Stimulated activated naive CD8-positive, alpha-beta T cell treated with anti-CD3 and anti-CD28 coated beads, Interleukin-15, Interleukin-2, amounts not matched to agents 100 ng/mL and 50 ng/mL, for 24 hours (primary cell): Measurements from ENCODE around the gene CASP7.
"Not testable (repeated sequence)": the region's sequence is repeated elsewhere in the genome, so short reads cannot be mapped to it uniquely, and the experiment has no call there.

Experiments
- H3K27ac Mint-ChIP-seq: one replicate; pipeline ENCODE4 v1.8.0; 2021; ENCODE audit warnings: mild to moderate bottlenecking, mixed read lengths
- H3K27me3 Mint-ChIP-seq: one replicate; pipeline ENCODE4 v1.8.0; 2021; ENCODE audit warnings: mixed read lengths
- H3K36me3 Mint-ChIP-seq: one replicate; pipeline ENCODE4 v1.8.0; 2021; ENCODE audit warnings: low read depth, mixed read lengths
- H3K4me1 Mint-ChIP-seq: one replicate; pipeline ENCODE4 v1.8.0; 2021; ENCODE audit warnings: low read depth, mixed read lengths
- H3K4me3 Mint-ChIP-seq: one replicate; pipeline ENCODE4 v1.8.0; 2021; ENCODE audit warnings: mild to moderate bottlenecking, mixed read lengths
- H3K9me3 Mint-ChIP-seq: one replicate; pipeline ENCODE4 v1.8.0; 2021; ENCODE audit warnings: mixed read lengths

The CASP7 gene

DNA sequence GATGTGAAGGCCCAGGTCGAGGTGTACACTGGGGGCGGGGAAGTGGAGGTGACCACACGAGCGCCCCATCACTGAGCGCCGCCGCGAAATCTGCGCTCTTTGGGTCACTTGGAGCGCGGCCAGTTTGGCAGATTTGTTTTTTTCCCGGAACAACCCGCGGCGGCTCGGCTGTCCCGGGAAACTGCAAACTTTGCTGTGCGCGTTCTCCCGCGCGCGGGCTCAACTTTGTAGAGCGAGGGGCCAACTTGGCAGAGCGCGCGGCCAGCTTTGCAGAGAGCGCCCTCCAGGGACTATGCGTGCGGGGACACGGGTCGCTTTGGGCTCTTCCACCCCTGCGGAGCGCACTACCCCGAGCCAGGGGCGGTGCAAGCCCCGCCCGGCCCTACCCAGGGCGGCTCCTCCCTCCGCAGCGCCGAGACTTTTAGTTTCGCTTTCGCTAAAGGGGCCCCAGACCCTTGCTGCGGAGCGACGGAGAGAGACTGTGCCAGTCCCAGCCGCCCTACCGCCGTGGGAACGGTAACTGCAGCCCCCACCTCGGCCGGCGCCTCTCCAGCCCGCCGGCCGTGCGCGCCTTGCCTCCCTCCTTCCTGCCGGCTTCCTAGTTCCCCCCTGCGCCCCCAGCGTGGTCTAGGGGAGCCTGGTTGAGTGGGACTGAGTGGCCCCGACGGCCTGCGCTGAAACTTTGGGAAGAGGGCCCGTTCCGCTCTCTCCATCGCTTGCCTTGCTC is at the start of gene CASP7:
TSS of gene CASP7 (plus strand) at position 450 of the 727 bp plus-strand sequence. CDS start 17,582 bp downstream, outside the sequence.
- H3K4me1 Mint-ChIP-seq, result peaks cover 49% of the 10 kb centered on the region
- H3K27ac Mint-ChIP-seq, result peak within 1 kb of the TSS; percentile 95
- H3K36me3 Mint-ChIP-seq, result peaks cover 25% of the 10 kb centered on the region
- H3K4me3 Mint-ChIP-seq, result peak within 1 kb of the TSS; percentile 97
- H3K9me3 Mint-ChIP-seq, result peaks cover 13% of the 10 kb centered on the region
- H3K27me3 Mint-ChIP-seq, result no peaks in the 10 kb centered on the region

DNA sequence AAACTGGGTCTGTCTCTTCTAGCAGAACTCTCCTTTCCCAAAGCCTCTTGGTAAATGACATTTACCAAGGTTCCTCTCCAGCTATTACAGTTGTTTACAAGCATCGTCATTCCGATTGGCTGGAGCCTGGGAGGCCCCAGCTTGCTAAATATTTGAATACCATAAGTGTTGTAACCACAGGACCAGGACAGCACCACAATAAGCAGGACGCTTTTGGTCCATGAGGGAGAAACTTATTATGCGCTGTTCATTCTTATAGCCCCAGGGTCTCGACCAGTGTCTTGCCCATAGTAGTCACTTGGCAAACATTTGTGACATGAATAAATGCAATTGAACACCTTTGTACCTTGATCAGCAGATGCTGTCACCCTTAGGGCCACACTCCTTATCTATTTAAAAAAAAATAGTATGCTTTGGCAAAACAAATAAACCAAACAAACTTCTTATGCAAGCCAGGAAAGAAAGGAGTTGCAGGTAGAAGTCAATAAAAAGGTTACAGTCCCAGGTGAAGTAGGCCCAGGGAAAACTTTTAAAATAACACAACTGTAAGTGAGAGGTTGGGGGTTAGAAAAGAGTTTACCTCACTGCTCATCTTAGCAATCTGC is 48.7 kb upstream of the CASP7 start:
- no peaks in the 10 kb centered on the region for H3K36me3 Mint-ChIP-seq
- no peak overlapping the region for H3K27ac Mint-ChIP-seq
- H3K4me3 Mint-ChIP-seq, result no peak overlapping the region
- no peaks in the 10 kb centered on the region for H3K4me1 Mint-ChIP-seq
- peaks cover 15% of the 10 kb centered on the region for H3K27me3 Mint-ChIP-seq
- H3K9me3 Mint-ChIP-seq, result no peaks in the 10 kb centered on the region

DNA sequence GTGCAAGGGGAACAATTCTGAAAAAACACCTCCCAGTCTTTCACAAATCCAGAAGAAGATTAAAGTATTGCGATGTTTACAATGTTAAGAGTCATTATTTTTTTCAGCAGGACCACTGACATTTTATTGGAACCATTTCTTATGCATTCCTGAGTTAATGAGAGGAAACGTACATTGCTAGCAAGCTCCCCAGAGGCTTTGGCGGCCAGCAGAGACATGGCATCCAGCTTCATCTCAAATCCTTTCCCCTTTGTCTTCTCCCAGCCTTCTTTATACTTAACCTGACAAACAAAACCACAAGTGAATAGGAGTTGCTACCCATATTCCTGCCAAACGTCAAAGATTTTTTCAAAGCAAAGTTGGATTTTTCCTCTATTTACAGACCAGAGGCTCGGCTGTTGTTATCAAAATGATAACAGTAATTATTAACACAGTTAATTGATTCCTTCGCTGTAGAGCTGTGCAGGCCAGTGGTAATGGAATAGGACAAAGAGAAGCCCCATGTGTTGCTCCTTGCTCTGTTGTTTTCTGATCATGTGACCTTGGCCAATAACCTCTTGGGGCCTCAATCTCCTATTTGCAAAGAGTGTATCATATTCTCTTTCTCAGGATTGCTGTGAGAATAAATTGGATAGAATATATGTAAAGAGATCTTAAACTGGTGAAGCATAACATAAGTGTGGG is 47.9 kb upstream of the CASP7 start:
- H3K36me3 Mint-ChIP-seq, result no peaks in the 10 kb centered on the region
- no peak overlapping the region for H3K27ac Mint-ChIP-seq
- H3K9me3 Mint-ChIP-seq, result no peaks in the 10 kb centered on the region
- no peak overlapping the region for H3K4me3 Mint-ChIP-seq
- H3K27me3 Mint-ChIP-seq, result peaks cover 16% of the 10 kb centered on the region
- H3K4me1 Mint-ChIP-seq, result no peaks in the 10 kb centered on the region

DNA sequence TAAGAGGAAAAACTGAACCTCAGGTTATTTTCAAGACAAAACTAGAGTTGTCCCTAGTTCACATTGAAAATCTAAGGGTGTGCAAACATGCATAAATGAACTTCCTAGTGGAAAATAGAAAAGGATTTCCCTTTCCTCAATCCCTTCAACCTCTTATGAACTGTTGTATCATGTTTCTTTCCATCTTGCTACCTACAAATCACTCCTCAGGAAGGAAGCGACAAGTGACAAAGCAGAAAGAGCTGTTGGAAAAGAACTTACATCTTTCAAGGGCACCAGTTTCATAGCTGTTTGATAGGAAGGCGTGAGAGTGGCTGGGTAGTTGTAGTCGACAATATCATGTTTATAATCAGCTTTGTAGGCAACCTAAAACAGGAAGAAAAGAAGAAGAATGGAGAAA is 39.7 kb upstream of the CASP7 start:
- no peaks in the 10 kb centered on the region for H3K9me3 Mint-ChIP-seq
- H3K36me3 Mint-ChIP-seq, result no peaks in the 10 kb centered on the region
- peaks cover 53% of the 10 kb centered on the region for H3K27me3 Mint-ChIP-seq
- no peak overlapping the region for H3K4me3 Mint-ChIP-seq
- H3K4me1 Mint-ChIP-seq, result peaks cover 10% of the 10 kb centered on the region
- no peak overlapping the region for H3K27ac Mint-ChIP-seq

DNA sequence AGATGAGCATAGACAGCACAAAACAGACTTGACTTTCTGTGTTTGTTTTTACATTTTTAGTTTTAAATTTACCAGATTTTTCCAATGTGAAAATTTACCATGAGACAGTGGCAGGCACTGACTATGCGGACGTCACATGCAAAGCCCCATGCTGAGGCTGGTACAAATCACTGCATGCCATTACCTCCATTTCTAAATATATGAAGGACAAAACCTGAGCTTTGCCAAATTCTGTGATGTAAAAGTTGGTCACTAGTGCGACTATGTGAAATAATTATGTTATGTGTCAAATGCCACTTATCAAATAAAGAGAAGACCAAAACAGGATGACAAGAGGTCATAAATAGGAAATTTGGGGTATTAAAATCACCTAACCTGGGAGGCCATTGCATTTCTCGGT is 38.0 kb upstream of the CASP7 start:
- H3K27me3 Mint-ChIP-seq, result peaks cover 56% of the 10 kb centered on the region
- H3K36me3 Mint-ChIP-seq, result no peaks in the 10 kb centered on the region
- peaks cover 13% of the 10 kb centered on the region for H3K4me1 Mint-ChIP-seq
- H3K9me3 Mint-ChIP-seq, result no peaks in the 10 kb centered on the region
- H3K4me3 Mint-ChIP-seq, result no peak overlapping the region
- no peak overlapping the region for H3K27ac Mint-ChIP-seq

DNA sequence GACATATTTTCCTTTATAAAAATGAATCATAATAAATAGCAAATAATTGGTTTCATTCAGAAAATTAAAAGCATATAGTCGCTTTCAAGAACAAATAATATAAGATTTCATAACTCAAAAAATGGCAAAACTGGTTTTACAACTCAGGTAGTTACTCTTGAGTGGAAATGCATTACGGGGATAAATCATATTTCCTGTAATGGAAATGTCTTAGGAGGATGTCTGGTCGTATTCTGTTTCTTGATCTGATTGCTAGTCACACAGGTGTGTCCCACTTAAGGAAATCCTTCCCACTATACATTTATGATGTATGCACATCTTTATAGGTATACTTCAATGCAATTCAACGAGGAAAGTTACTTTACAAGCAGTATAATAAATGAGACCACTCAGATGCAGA is 36.5 kb upstream of the CASP7 start:
- Mint-ChIP-seq H3K9me3 (no peaks in the 10 kb centered on the region), H3K4me1 (peaks cover 13% of the 10 kb centered on the region), H3K36me3 (no peaks in the 10 kb centered on the region), H3K4me3 (no peak overlapping the region), H3K27me3 (peaks cover 54% of the 10 kb centered on the region), H3K27ac (no peak overlapping the region)

DNA sequence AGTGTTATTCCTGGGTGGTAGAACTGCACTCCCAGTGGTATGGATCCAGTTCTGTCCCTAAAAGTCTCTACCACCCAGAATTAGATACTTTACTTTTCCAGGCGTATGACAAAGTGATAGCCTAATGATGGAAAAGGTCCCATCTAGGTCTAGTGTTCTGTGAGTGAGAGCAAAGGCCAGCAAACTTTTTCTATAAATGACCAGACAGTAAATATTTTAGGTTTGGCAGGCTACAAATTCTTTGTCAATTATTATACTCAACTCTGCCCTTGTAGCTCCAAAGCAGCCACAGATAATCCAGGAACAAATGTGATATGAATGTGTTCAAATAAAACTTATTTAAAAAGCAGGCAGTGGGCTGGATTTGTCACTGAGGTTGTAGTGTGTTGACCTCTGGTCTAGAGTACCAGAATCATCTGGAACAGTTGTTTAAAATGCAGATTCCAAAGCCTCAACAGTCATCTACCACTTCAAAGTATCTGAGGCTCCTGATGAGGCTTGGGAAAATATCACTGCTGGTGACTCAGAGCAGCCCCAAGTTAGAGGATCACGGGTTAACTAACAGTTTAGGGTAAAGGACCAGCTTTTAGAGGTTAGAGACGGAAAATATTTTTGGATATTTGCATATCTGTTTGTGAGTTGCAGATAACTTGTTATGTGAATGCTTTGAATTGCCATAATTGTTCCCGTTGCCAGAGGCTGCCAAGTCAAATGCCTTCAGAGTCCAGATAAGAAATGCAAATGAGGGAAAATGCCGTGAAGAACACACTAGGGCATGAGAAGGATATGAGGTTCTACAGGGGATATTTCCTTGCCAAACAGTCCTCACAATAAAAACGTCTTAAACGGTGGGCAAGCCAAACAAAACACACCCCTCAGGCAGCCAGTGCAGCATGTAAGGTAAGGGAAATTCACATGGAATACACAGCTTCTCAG is 35.3 kb upstream of the CASP7 start:
- Mint-ChIP-seq H3K9me3 (no peaks in the 10 kb centered on the region), H3K27ac (peak overlapping the region; percentile 50), H3K27me3 (peaks cover 53% of the 10 kb centered on the region), H3K4me3 (no peak overlapping the region), H3K4me1 (peaks cover 13% of the 10 kb centered on the region), H3K36me3 (no peaks in the 10 kb centered on the region)

DNA sequence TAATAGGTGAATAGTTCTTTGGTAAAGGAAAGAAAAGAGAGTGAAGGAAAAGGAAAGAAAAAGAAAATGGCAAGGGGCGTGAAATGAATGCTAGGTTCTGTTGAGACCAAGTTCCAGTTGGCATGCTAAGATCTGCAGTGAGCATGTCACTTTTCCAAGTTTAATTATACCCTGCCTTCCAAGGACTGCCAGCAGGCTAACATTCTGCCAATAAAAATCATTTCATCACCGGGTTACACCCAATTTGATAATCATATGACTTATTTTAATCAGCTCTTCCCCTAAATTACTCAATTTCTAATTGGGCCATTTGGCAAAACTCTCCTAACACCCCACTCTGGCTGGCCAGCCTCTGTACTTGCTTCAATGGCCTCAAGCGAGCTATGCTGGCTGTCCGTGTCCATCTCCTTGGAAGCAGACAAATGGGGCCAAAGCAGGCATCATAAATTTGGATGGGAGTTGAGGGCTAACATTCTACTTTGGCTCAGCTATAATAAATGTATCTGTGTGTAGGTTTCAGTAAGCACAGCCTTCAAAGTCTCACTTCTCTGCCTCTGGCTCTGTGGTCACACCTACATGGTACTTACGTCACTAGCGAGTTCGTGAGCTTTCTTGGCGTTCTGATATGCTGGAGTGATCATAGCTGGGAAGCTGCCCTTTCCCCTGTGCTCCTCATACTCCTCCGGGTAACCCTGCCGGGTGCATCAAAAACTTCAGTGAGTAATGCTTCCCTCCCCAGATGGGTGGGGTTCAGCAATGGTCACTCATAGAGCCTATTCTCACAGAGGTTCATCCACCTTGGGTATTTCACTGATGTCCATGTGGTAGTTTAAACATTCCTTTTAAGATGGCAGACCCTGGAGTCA is 33.1 kb upstream of the CASP7 start:
- Mint-ChIP-seq H3K9me3 (no peaks in the 10 kb centered on the region), H3K4me1 (peaks cover 13% of the 10 kb centered on the region), H3K4me3 (no peak overlapping the region), H3K27ac (no peak overlapping the region), H3K27me3 (peaks cover 35% of the 10 kb centered on the region), H3K36me3 (no peaks in the 10 kb centered on the region)

DNA sequence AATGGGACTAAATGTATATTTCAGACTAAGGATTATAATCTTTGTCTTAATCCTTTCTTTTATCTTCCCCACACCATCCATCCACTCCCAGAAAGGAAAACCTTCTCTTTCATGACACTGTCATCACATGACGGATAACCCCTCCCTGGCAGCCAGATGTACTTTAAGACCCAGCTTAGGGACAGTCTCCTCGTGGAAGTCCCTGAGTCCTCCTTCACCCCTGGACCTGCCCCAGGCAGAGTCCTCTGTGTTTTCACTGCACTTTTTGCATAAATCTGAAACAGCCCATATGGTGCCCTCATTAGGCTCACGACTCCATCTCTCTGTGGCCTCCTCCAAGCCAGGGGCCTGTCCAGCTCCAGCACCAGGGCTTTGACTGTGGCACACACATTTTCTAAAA is 31.9 kb upstream of the CASP7 start:
- peaks cover 13% of the 10 kb centered on the region for H3K4me1 Mint-ChIP-seq
- no peak overlapping the region for H3K27ac Mint-ChIP-seq
- no peaks in the 10 kb centered on the region for H3K9me3 Mint-ChIP-seq
- H3K36me3 Mint-ChIP-seq, result no peaks in the 10 kb centered on the region
- peaks cover 30% of the 10 kb centered on the region for H3K27me3 Mint-ChIP-seq
- no peak overlapping the region for H3K4me3 Mint-ChIP-seq

DNA sequence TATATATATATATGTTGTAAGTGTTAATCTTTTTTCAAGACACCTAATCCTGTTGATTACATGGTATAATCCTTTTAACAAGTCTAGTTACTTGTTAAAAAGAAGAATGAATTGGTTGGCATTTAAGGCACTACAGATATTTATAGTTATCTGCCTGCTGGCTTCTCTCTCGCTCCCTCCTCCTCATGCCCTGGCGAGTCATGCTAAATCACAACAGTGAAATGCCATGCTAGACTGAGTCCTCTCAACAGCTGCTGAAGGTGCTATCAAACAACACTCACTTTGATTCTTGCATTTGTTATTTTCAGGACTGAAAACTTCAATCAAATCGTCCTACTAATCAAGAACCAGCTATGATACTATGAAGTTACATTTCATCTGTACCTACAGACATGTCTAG is 31.2 kb upstream of the CASP7 start:
- Mint-ChIP-seq H3K27me3 (peaks cover 27% of the 10 kb centered on the region), H3K36me3 (no peaks in the 10 kb centered on the region), H3K27ac (no peak overlapping the region), H3K9me3 (no peaks in the 10 kb centered on the region), H3K4me1 (peaks cover 13% of the 10 kb centered on the region), H3K4me3 (no peak overlapping the region)

DNA sequence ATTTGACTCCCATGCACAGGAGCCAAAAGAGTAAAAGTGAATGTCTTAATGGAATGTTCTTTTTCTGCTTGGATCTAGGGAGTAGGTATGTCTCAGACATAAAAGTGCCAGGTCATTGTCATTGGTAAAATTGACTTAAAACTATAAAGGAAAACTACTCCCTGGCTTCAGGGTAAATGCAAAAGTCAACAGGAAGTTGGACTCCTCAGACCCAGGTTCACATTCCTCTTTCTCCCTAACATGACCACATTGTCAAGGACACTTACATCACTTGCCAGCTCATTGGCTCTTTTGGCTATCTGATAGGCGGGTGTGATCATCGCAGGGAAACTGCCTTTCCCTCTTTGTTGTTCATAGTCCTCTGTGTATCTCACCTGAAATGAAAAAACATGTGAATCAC is 29.5 kb upstream of the CASP7 start:
- no peak overlapping the region for H3K4me3 Mint-ChIP-seq
- H3K36me3 Mint-ChIP-seq, result no peaks in the 10 kb centered on the region
- H3K4me1 Mint-ChIP-seq, result peaks cover 1% of the 10 kb centered on the region
- no peak overlapping the region for H3K27ac Mint-ChIP-seq
- peaks cover 29% of the 10 kb centered on the region for H3K27me3 Mint-ChIP-seq
- H3K9me3 Mint-ChIP-seq, result no peaks in the 10 kb centered on the region

DNA sequence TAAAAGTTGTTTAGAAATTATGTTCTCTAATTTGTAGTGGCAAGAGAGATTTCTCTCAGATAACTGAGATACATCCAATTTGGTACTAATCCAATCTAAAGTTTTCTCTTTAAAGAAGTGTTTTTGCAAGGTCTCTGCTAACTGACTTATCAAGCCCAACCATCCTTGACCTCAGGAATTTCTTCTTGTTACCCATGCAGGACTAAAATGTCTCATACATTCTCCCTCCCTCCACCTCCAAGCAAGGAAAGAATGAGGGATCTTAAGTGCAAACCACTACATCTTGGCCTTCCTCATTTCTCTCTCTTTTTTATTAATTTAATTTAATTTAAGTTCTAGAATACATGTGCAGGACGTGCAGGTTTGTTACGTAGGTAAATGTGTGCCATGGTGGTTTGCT is 28.7 kb upstream of the CASP7 start:
- H3K4me1 Mint-ChIP-seq, result no peaks in the 10 kb centered on the region
- H3K9me3 Mint-ChIP-seq, result no peaks in the 10 kb centered on the region
- peaks cover 25% of the 10 kb centered on the region for H3K27me3 Mint-ChIP-seq
- no peak overlapping the region for H3K27ac Mint-ChIP-seq
- no peak overlapping the region for H3K4me3 Mint-ChIP-seq
- no peaks in the 10 kb centered on the region for H3K36me3 Mint-ChIP-seq

DNA sequence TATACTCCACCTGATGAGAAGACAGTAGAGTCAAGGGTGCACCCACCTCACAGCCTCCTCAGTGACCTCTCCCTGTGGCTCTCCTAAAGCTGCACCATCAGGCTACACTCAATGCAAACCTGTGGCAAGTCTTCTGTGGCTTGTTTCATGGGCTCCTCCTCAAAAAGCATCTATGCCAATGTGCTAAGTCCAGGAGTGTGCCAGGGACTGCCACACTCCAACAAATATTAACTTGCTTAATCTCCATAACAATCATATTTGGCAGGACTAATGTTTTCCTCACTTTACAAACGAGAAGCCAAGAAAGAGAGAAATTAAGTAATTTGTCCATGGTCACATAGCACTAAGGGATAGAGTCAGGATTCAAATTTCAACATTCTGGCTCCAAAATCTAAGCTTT is 27.8 kb upstream of the CASP7 start:
- no peaks in the 10 kb centered on the region for H3K4me1 Mint-ChIP-seq
- H3K9me3 Mint-ChIP-seq, result no peaks in the 10 kb centered on the region
- H3K27me3 Mint-ChIP-seq, result peaks cover 23% of the 10 kb centered on the region
- H3K36me3 Mint-ChIP-seq, result no peaks in the 10 kb centered on the region
- H3K27ac Mint-ChIP-seq, result no peak overlapping the region
- H3K4me3 Mint-ChIP-seq, result no peak overlapping the region

DNA sequence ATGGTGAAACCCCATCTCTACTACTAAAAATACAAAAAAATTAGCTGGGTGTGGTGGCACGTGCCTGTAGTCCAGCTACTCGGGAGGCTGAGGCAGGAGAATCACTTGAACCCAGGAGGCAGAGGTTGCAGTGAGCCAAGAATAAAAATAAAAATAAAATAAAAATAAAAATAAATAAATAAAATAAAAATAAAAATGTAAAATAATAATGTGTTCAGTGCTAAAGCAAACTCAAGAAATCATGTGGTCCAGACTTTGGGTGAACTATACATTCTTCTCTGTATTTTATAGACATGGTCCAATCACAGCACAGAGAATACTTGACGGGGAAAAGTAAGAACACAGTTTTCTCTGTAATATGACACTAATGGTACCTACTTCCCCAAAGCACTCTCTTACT is 27.3 kb upstream of the CASP7 start:
- H3K27ac Mint-ChIP-seq, H3K9me3 Mint-ChIP-seq, H3K36me3 Mint-ChIP-seq, H3K4me3 Mint-ChIP-seq, H3K4me1 Mint-ChIP-seq: not testable (repeated sequence)
- H3K27me3 Mint-ChIP-seq, result peaks cover 28% of the 10 kb centered on the region
